Measurements from ENCODE around the gene MAMSTR. TPM values are rescaled to one million over a fixed set of nuclear protein-coding genes. Genes with fewer than 3 reads are reported as not detected.
A peak's percentile ranks its signal among the peaks of the same experiment; 100 is the strongest.

MAMSTR gene
- total and polyA plus RNA-seq, 9 donors = 29.2 to 160 (median 93.1) TPM

GRCh38 chr19:48756686-48757085 lies 37.2 kb upstream of the MAMSTR start:
- H3K36me3 ChIP-seq (ENCODE audit: control insufficient read depth, insufficient read depth, low read length) = no peaks in the 10 kb centered on the region
- peaks cover 19% of the 10 kb centered on the region for H3K4me1 ChIP-seq (ENCODE audit: control insufficient read depth, insufficient read depth, low read length)
- H3K4me3 ChIP-seq (ENCODE audit: low read length) = no peak overlapping the region
- H3K9me3 ChIP-seq (replicated peaks; ENCODE audit: control insufficient read depth, low read depth, low read length) = no peaks in the 10 kb centered on the region
- peaks cover 37% of the 10 kb centered on the region for H3K27me3 ChIP-seq (ENCODE audit: control insufficient read depth, insufficient read depth, low read length)
- 80% methylated on average over 2 of the region's 9 CpGs for WGBS (ENCODE audit: insufficient coverage)
- DNase-seq = no peak
- no peak overlapping the region for H3K27ac ChIP-seq (ENCODE audit: low read length)

DNA sequence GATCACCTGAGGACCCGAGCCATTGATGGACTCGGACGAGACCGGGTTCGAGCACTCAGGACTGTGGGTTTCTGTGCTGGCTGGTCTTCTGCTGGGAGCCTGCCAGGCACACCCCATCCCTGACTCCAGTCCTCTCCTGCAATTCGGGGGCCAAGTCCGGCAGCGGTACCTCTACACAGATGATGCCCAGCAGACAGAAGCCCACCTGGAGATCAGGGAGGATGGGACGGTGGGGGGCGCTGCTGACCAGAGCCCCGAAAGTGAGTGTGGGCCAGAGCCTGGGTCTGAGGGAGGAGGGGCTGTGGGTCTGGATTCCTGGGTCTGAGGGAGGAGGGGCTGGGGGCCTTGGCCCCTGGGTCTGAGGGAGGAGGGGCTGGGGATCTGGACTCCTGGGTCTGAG lies 36.7 kb upstream of the MAMSTR start:
- Histone ChIP-seq H3K4me3 (ENCODE audit: low read length) (no peak overlapping the region), H3K9me3 (replicated peaks; ENCODE audit: control insufficient read depth, low read depth, low read length) (no peaks in the 10 kb centered on the region), H3K4me1 (ENCODE audit: control insufficient read depth, insufficient read depth, low read length) (peaks cover 19% of the 10 kb centered on the region), H3K36me3 (ENCODE audit: control insufficient read depth, insufficient read depth, low read length) (no peaks in the 10 kb centered on the region), H3K27ac (ENCODE audit: low read length) (no peak overlapping the region), H3K27me3 (ENCODE audit: control insufficient read depth, insufficient read depth, low read length) (peaks cover 41% of the 10 kb centered on the region)
- no peak for DNase-seq
- 81% methylated on average over 6 of the region's 11 CpGs for WGBS (ENCODE audit: insufficient coverage)

GRCh38 chr19:48755787-48756186 lies 36.3 kb upstream of the MAMSTR start:
- Histone ChIP-seq H3K27ac (ENCODE audit: low read length) (no peak overlapping the region), H3K4me3 (ENCODE audit: low read length) (no peak overlapping the region), H3K36me3 (ENCODE audit: control insufficient read depth, insufficient read depth, low read length) (no peaks in the 10 kb centered on the region), H3K4me1 (ENCODE audit: control insufficient read depth, insufficient read depth, low read length) (peaks cover 16% of the 10 kb centered on the region), H3K27me3 (ENCODE audit: control insufficient read depth, insufficient read depth, low read length) (peaks cover 42% of the 10 kb centered on the region), H3K9me3 (replicated peaks; ENCODE audit: control insufficient read depth, low read depth, low read length) (no peaks in the 10 kb centered on the region)
- DNase-seq = no peak
- WGBS (ENCODE audit: insufficient coverage) = 72% methylated on average over 4 of the region's 5 CpGs

GRCh38 chr19:48755084-48755641 lies 35.6 kb upstream of the MAMSTR start, which contains the start of gene FGF21:
FGF21 (plus strand) TSS chr19:48755524; CDS start chr19:48756237, 713 bp downstream.
- Histone ChIP-seq H3K4me3 (ENCODE audit: low read length) (no peak within 1 kb of the TSS), H3K27ac (ENCODE audit: low read length) (no peak within 1 kb of the TSS), H3K27me3 (ENCODE audit: control insufficient read depth, insufficient read depth, low read length) (peaks cover 45% of the 10 kb centered on the region), H3K9me3 (replicated peaks; ENCODE audit: control insufficient read depth, low read depth, low read length) (no peaks in the 10 kb centered on the region), H3K36me3 (ENCODE audit: control insufficient read depth, insufficient read depth, low read length) (no peaks in the 10 kb centered on the region), H3K4me1 (ENCODE audit: control insufficient read depth, insufficient read depth, low read length) (peaks cover 15% of the 10 kb centered on the region)
- DNase-seq = no peak
- 53% methylated on average over 3 of the region's 4 CpGs for WGBS (ENCODE audit: insufficient coverage)

GRCh38 chr19:48752496-48753365 lies 33.2 kb upstream of the MAMSTR start, which contains the start of gene FUT1:
FUT1 (minus strand) TSS chr19:48752641; CDS start chr19:48751281, 1,360 bp downstream.
- peak; percentile 59 for DNase-seq
- Histone ChIP-seq H3K9me3 (replicated peaks; ENCODE audit: control insufficient read depth, low read depth, low read length) (no peaks in the 10 kb centered on the region), H3K27ac (ENCODE audit: low read length) (peak within 1 kb of the TSS; percentile 55), H3K27me3 (ENCODE audit: control insufficient read depth, insufficient read depth, low read length) (peaks cover 56% of the 10 kb centered on the region), H3K4me3 (ENCODE audit: low read length) (peak within 1 kb of the TSS; percentile 25), H3K4me1 (ENCODE audit: control insufficient read depth, insufficient read depth, low read length) (peaks cover 15% of the 10 kb centered on the region), H3K36me3 (ENCODE audit: control insufficient read depth, insufficient read depth, low read length) (no peaks in the 10 kb centered on the region)
- WGBS (ENCODE audit: insufficient coverage) = under 1% methylated on average over 71 of the region's 73 CpGs

DNA sequence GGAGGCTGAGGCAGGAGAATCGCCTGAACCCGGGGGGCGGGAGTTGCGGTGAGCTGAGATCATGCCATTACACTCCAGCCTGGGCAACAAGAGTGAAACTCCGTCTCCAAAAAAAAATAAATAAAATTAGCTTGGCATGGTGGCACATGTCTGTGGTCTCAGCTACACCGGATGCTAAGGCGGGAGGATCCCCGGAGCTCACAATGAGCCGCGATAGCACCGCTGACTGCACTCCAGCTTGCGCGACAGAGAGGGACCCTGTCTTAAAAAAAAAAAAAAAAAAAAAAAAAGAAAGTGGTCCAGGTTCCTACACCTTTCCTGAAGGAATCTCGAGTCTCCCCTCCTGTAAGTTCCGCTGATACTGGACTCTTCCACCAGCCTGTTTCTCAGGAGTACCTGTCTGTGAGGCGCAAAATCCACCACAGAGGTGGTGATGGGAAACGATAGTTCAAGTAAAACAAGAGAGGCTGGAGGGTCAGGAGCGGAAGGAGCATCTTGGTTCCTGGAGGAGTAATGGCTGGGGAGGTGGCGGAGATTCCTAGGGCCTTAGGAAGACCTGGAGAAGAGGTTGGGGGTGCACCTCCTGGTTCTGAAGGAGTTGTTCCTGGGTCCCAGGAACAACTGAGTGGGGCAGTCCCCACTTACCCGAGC lies 32.4 kb upstream of the MAMSTR start:
- 14% methylated on average over 6 of the region's 20 CpGs for WGBS (ENCODE audit: insufficient coverage)
- Histone ChIP-seq H3K4me1 (ENCODE audit: control insufficient read depth, insufficient read depth, low read length) (peaks cover 20% of the 10 kb centered on the region), H3K9me3 (replicated peaks; ENCODE audit: control insufficient read depth, low read depth, low read length) (no peaks in the 10 kb centered on the region), H3K4me3 (ENCODE audit: low read length) (peak overlapping the region; percentile 25), H3K27ac (ENCODE audit: low read length) (peak overlapping the region; percentile 55), H3K27me3 (ENCODE audit: control insufficient read depth, insufficient read depth, low read length) (peaks cover 57% of the 10 kb centered on the region), H3K36me3 (ENCODE audit: control insufficient read depth, insufficient read depth, low read length) (no peaks in the 10 kb centered on the region)
- no peak for DNase-seq

DNA sequence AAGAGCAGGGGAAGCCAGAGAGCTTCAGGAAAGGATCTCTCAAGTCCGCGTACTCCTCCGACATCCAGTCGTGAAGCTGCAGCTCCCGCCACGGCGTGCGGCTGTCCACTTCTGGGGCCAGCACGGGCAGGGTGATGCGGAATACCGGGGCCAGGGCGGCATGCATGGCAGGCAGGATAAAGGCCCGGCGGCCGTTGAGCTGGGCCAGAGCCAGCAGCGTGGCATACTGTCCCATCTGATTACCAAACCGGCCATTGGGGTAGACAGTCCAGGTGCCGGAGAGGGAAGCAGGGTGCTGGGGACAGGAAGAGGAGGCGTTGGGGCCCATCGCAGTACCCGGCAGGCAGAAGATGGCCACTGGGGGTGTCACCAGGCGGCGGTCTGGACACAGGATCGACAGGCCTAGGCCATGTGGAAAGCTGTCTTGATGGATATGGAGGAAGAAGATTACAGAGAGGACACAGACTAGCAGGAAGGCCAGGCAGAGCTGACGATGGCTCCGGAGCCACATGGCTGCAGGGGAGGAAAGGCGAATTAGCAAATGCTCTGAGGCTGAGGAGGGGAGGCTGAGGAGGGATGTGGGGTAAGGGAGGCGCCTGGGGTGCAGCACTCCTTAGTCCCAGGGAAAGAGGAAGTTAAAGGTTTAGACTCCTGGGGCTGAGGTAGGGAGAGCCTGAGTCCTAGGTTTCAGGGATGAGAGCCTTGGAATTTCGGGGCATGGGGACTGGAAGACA lies 31.4 kb upstream of the MAMSTR start:
- 85% methylated on average over 29 of the region's 29 CpGs for WGBS (ENCODE audit: insufficient coverage)

DNA sequence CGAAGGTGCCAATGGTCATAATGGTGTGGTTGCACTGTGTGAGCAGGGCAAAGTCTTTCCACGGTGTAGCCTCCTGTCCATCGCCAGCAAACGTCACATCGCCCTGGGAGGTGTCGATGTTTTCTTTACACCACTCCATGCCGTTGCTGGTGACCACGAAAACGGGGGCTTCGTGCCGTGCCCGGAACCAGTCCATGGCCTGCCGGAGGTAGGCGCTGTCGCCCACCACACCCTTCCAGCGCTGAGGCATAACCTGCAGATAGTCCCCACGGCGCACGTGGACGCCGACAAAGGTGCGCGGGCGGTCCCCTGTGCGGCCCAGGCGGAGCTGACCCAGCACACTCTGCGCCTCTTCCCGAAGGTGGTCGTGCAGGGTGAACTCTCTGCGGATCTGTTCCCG lies 30.8 kb upstream of the MAMSTR start:
- Histone ChIP-seq H3K4me1 (ENCODE audit: control insufficient read depth, insufficient read depth, low read length) (peaks cover 29% of the 10 kb centered on the region), H3K27me3 (ENCODE audit: control insufficient read depth, insufficient read depth, low read length) (peaks cover 73% of the 10 kb centered on the region), H3K27ac (ENCODE audit: low read length) (no peak overlapping the region), H3K4me3 (ENCODE audit: low read length) (no peak overlapping the region), H3K9me3 (replicated peaks; ENCODE audit: control insufficient read depth, low read depth, low read length) (peaks cover 2% of the 10 kb centered on the region), H3K36me3 (ENCODE audit: control insufficient read depth, insufficient read depth, low read length) (no peaks in the 10 kb centered on the region)
- WGBS (ENCODE audit: insufficient coverage) = 93% methylated on average over 31 of the region's 31 CpGs
- no peak for DNase-seq

More for the DNA sequence above, 31.4 kb upstream of the MAMSTR start:
- Histone ChIP-seq H3K27ac (ENCODE audit: low read length) (no peak overlapping the region), H3K4me1 (ENCODE audit: control insufficient read depth, insufficient read depth, low read length) (peaks cover 29% of the 10 kb centered on the region), H3K27me3 (ENCODE audit: control insufficient read depth, insufficient read depth, low read length) (peaks cover 67% of the 10 kb centered on the region), H3K9me3 (replicated peaks; ENCODE audit: control insufficient read depth, low read depth, low read length) (no peaks in the 10 kb centered on the region), H3K36me3 (ENCODE audit: control insufficient read depth, insufficient read depth, low read length) (no peaks in the 10 kb centered on the region), H3K4me3 (ENCODE audit: low read length) (no peak overlapping the region)
- DNase-seq = no peak

DNA sequence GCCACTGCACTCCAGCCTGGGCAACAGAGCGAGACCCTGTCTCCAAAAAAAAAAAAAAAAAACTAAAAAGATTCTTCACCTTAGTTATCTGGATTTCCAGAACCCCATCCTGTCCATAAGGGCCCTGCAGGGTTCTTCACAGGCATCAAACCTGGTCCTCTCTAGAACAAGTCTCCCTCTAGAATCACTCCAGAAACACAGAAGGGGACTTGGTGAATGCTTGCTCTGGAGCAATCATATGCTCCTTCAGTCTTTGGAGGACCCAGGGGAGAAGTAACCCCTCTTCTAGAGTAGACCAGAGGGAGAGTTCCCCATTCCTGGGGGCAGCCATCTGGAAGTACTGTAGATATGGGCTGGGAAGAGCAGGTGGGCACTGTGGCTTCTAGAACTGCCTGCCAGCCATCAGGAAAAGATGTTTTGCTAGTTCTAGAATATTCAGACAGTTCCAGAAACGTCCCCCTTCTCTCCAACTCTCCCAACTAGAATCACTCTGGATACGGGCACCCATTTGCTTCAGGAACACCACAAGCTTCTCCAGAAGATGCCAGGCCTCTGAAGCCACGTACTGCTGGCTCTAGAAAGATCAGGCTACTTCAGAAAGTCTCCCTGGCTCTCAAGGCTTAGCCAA lies 30.2 kb upstream of the MAMSTR start:
- 69% methylated on average over 4 of the region's 4 CpGs for WGBS (ENCODE audit: insufficient coverage)
- H3K9me3 ChIP-seq (replicated peaks; ENCODE audit: control insufficient read depth, low read depth, low read length) = peaks cover 2% of the 10 kb centered on the region
- peaks cover 29% of the 10 kb centered on the region for H3K4me1 ChIP-seq (ENCODE audit: control insufficient read depth, insufficient read depth, low read length)
- H3K36me3 ChIP-seq (ENCODE audit: control insufficient read depth, insufficient read depth, low read length) = no peaks in the 10 kb centered on the region
- no peak for DNase-seq
- H3K27me3 ChIP-seq (ENCODE audit: control insufficient read depth, insufficient read depth, low read length) = peaks cover 71% of the 10 kb centered on the region
- H3K4me3 ChIP-seq (ENCODE audit: low read length) = no peak overlapping the region
- H3K27ac ChIP-seq (ENCODE audit: low read length) = no peak overlapping the region
